Measurements from ENCODE around the gene MYO18B.

DNA sequence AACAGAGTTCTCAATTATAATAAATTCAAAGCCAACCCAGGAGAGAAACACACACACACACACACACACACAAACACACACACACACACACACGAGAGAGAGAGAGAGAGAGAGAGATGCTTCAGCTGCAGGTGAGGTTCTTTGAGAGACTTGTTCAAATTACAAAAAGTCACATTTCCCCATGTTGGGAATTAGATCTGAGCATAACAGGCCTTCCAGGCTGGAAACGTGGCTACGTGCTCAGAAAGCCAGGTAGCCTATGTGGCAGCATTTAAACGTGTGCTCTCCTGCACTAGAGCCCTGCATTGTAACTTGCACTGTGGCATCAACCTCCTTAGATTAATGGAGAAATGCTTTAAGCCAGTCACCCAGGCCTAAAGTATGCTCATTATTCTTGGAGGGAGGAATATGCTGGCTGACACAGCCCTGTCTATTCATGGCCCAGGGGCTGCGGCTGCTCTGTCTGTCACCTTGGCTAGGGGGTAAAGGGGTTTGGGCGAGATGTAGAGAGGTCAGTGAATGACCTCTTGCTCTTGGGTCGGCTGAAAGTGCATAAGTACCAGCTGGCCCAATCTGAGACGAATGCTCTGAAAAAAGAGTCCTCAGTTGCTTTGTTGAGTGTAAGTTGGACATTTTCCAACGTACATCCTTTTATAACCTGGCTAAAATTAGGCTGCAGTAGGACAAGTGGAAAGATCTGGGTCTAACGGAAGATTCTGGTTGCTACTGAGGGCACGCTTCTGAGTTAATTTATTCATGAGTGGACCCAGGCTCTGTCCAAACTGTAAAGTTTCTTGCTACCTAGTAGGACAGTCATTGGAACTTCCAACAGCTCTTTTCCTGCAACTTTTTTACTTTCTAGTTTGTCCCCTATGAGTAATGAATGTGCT lies 256.1 kb downstream of the MYO18B start:
- TF ChIP-seq, protein P1, sequence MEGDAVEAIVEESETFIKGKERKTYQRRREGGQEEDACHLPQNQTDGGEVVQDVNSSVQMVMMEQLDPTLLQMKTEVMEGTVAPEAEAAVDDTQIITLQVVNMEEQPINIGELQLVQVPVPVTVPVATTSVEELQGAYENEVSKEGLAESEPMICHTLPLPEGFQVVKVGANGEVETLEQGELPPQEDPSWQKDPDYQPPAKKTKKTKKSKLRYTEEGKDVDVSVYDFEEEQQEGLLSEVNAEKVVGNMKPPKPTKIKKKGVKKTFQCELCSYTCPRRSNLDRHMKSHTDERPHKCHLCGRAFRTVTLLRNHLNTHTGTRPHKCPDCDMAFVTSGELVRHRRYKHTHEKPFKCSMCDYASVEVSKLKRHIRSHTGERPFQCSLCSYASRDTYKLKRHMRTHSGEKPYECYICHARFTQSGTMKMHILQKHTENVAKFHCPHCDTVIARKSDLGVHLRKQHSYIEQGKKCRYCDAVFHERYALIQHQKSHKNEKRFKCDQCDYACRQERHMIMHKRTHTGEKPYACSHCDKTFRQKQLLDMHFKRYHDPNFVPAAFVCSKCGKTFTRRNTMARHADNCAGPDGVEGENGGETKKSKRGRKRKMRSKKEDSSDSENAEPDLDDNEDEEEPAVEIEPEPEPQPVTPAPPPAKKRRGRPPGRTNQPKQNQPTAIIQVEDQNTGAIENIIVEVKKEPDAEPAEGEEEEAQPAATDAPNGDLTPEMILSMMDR (optimal IDR thresholded peaks at IDR 0.05 in 1 of 3, IDR thresholded peaks at IDR 0.05 in 1 of 3, conservative IDR thresholded peaks at IDR 0.05 in 1 of 3; ENCODE audit: extremely low read depth in 1 of 3, insufficient read depth in 2 of 3, low read length in 3 of 3), result no peak
- TF ChIP-seq EZH2 (IDR thresholded peaks at IDR 0.05; ENCODE audit: low read length), result no peak

Data from keratinocyte (primary cell).